SK-N-SH treated with all-trans-retinoic acid at 6 μM for 48 hours (cell line): ENCODE results near the gene SSTR5.

Experiments used
- ARNTL ChIP-seq: fragments of 450-650 bp; formaldehyde crosslinking; IDR thresholded peaks from 2 replicates; pipeline ENCODE4 v1.5.0; 2020; ENCODE audit warnings: low read depth, mild to moderate bottlenecking, moderate library complexity, borderline replicate concordance
- BACH2 ChIP-seq: fragments of 250-450 bp; sonication (Bioruptor Pico); IDR thresholded peaks from 2 replicates; pipeline ENCODE4 v1.9.0; 2021; ENCODE audit warnings: mild to moderate bottlenecking, borderline replicate concordance
- CREB5 ChIP-seq: fragments of 250-450 bp; sonication (Bioruptor Pico); IDR thresholded peaks from 2 replicates; pipeline ENCODE4 v1.5.1; 2020; ENCODE audit warnings: low read depth, mild to moderate bottlenecking, moderate library complexity
- CSRNP3 ChIP-seq: fragments of 250-450 bp; sonication (Bioruptor Pico); IDR thresholded peaks from 2 replicates; pipeline ENCODE4 v1.5.1; 2021; ENCODE audit warnings: mild to moderate bottlenecking, moderate library complexity
- PATZ1 ChIP-seq: fragments of 250-450 bp; sonication (Bioruptor Pico); IDR thresholded peaks from 2 replicates; pipeline ENCODE4 v1.8.0; 2020; ENCODE audit warnings: mild to moderate bottlenecking, moderate library complexity, borderline replicate concordance
- PPARA ChIP-seq: fragments of 250-450 bp; sonication (Bioruptor Pico); IDR thresholded peaks from 2 replicates; pipeline ENCODE4 v1.5.0; 2020; ENCODE audit warnings: mild to moderate bottlenecking, borderline replicate concordance
- RARB ChIP-seq: fragments of 250-450 bp; sonication (Bioruptor Pico); IDR thresholded peaks from 2 replicates; pipeline ENCODE4 v1.8.0; 2021; ENCODE audit warnings: mild to moderate bottlenecking, moderate library complexity
- SNAI2 ChIP-seq: fragments of 250-450 bp; sonication (Bioruptor Pico); IDR thresholded peaks from 2 replicates; pipeline ENCODE4 v1.5.0; 2020; ENCODE audit warnings: mild to moderate bottlenecking, moderate library complexity
- TCF4 ChIP-seq: fragments of 250-450 bp; sonication (Bioruptor Pico); IDR thresholded peaks from 2 replicates; pipeline ENCODE4 v1.8.0; 2021; ENCODE audit warnings: mild to moderate bottlenecking, moderate library complexity, borderline replicate concordance
- ZFP30 ChIP-seq: fragments of 450-650 bp; formaldehyde crosslinking; IDR thresholded peaks from 2 replicates; pipeline ENCODE4 v1.5.0; 2022; ENCODE audit warnings: mild to moderate bottlenecking, moderate library complexity
- ZNF565 ChIP-seq: fragments of 450-650 bp; formaldehyde crosslinking; conservative IDR thresholded peaks from 2 replicates; pipeline ENCODE4 v1.5.0; 2020; ENCODE audit warnings: low read depth, mild to moderate bottlenecking, moderate library complexity
- ZNF8 ChIP-seq: fragments of 450-650 bp; formaldehyde crosslinking; IDR thresholded peaks from 2 replicates; pipeline ENCODE4 v1.5.0; 2020; ENCODE audit warnings: mild to moderate bottlenecking, moderate library complexity

- TF ChIP-seq RARB (CRISPR knock-in tag) (no peak), CREB5 (CRISPR knock-in tag) (no peak), PATZ1 (no peak), CSRNP3 (CRISPR knock-in tag) (no peak), BACH2 (no peak), ARNTL (CRISPR knock-in tag) (no peak), ZNF565 (no peak), ZNF8 (no peak), TCF4 (CRISPR knock-in tag) (no peak), PPARA (CRISPR knock-in tag) (no peak), SNAI2 (CRISPR knock-in tag) (no peak), ZFP30 (CRISPR knock-in tag) (no peak)
Observed at GRCh38 chr16:1074379-1074649, 1.8 kb downstream of the SSTR5 start.
